ENCODE data around the gene ADRB2. TPM values are rescaled to one million over a fixed set of nuclear protein-coding genes. Genes with fewer than 3 reads are reported as not detected.
A peak's percentile ranks its signal among the peaks of the same experiment; 100 is the strongest.

ADRB2 gene
- total RNA-seq: 0.42 to 0.52 TPM (median 0.51 TPM) in 3 replicates

- TF ChIP-seq CTCF (IDR thresholded peaks at IDR 0.05; ENCODE audit: unreplicated experiment): no peak
- H3K4me1 Mint-ChIP-seq: peaks cover 12% of the 10 kb centered on the region
- peak within 1 kb of the TSS; percentile 62 for H3K27ac Mint-ChIP-seq
- H3K36me3 Mint-ChIP-seq: no peaks in the 10 kb centered on the region
- peak; percentile 68 to 84 for DNase-seq (ENCODE audit: low spot score in 2 of 2, unreplicated experiment in 2 of 2)
- H3K27me3 Mint-ChIP-seq (ENCODE audit: low read depth): peaks cover 64% of the 10 kb centered on the region
- H3K4me3 Mint-ChIP-seq: peak within 1 kb of the TSS; percentile 79
- H3K9me3 Mint-ChIP-seq: no peaks in the 10 kb centered on the region
Measured at GRCh38 chr5:148826053-148826738, at the start of gene ADRB2. Gene ADRB2 (plus strand): TSS chr5:148826611. CDS start chr5:148826832, 221 bp downstream.

GRCh38 chr5:148776780-148777179, 49.6 kb upstream of the ADRB2 start:
- no peak for DNase-seq (ENCODE audit: low spot score in 2 of 2, unreplicated experiment in 2 of 2)
- no peaks in the 10 kb centered on the region for H3K36me3 Mint-ChIP-seq

GRCh38 chr5:148778882-148779281, 47.5 kb upstream of the ADRB2 start:
- H3K9me3 Mint-ChIP-seq: no peaks in the 10 kb centered on the region
- no peak overlapping the region for H3K4me3 Mint-ChIP-seq
- no peak for DNase-seq (ENCODE audit: low spot score in 2 of 2, unreplicated experiment in 2 of 2)
- no peaks in the 10 kb centered on the region for H3K36me3 Mint-ChIP-seq
- H3K4me1 Mint-ChIP-seq: peaks cover 4% of the 10 kb centered on the region
- no peak for TF ChIP-seq CTCF (IDR thresholded peaks at IDR 0.05; ENCODE audit: unreplicated experiment)
- H3K27ac Mint-ChIP-seq: no peak overlapping the region
- peaks cover 3% of the 10 kb centered on the region for H3K27me3 Mint-ChIP-seq (ENCODE audit: low read depth)

More at GRCh38 chr5:148776780-148777179, 49.6 kb upstream of the ADRB2 start:
- Mint-ChIP-seq H3K4me3 (no peak overlapping the region), H3K27me3 (ENCODE audit: low read depth) (peaks cover 7% of the 10 kb centered on the region), H3K4me1 (peaks cover 4% of the 10 kb centered on the region), H3K27ac (no peak overlapping the region), H3K9me3 (no peaks in the 10 kb centered on the region)
- TF ChIP-seq CTCF (IDR thresholded peaks at IDR 0.05; ENCODE audit: unreplicated experiment): no peak

GRCh38 chr5:148780711-148781110, 45.7 kb upstream of the ADRB2 start:
- H3K36me3 Mint-ChIP-seq: no peaks in the 10 kb centered on the region
- TF ChIP-seq CTCF (IDR thresholded peaks at IDR 0.05; ENCODE audit: unreplicated experiment): peak; percentile 10
- peaks cover 5% of the 10 kb centered on the region for H3K27me3 Mint-ChIP-seq (ENCODE audit: low read depth)
- peaks cover 6% of the 10 kb centered on the region for H3K4me1 Mint-ChIP-seq
- no peak for DNase-seq (ENCODE audit: low spot score in 2 of 2, unreplicated experiment in 2 of 2)
- no peak overlapping the region for H3K27ac Mint-ChIP-seq
- no peak overlapping the region for H3K4me3 Mint-ChIP-seq
- H3K9me3 Mint-ChIP-seq: no peaks in the 10 kb centered on the region

- peaks cover 5% of the 10 kb centered on the region for H3K27me3 Mint-ChIP-seq (ENCODE audit: low read depth)
- no peak for DNase-seq (ENCODE audit: low spot score in 2 of 2, unreplicated experiment in 2 of 2)
Measured at GRCh38 chr5:148781766-148782165, 44.6 kb upstream of the ADRB2 start.

More at GRCh38 chr5:148781766-148782165, 44.6 kb upstream of the ADRB2 start:
- Mint-ChIP-seq H3K27ac (no peak overlapping the region), H3K36me3 (no peaks in the 10 kb centered on the region), H3K9me3 (no peaks in the 10 kb centered on the region), H3K4me3 (no peak overlapping the region), H3K4me1 (peaks cover 6% of the 10 kb centered on the region)
- no peak for TF ChIP-seq CTCF (IDR thresholded peaks at IDR 0.05; ENCODE audit: unreplicated experiment)

Measured in mesothelial cell of epicardium (in vitro differentiated cells).